Ishikawa (cell line): Measurements from ENCODE around the gene FAT2.

ENCODE experiments used
- CEBPB ChIP-seq: IDR thresholded peaks from 2 replicates; pipeline ENCODE4 v1.6.1; 2012
- CREB1 ChIP-seq: IDR thresholded peaks from 2 replicates; pipeline ENCODE4 v1.6.1; 2012; ENCODE audit warnings: low read depth
- EP300 ChIP-seq: IDR thresholded peaks from 2 replicates; pipeline ENCODE4 v1.6.1; 2012; ENCODE audit warnings: borderline replicate concordance
- FOXM1 ChIP-seq: IDR thresholded peaks from 2 replicates; pipeline ENCODE4 v1.6.1; 2012; ENCODE audit warnings: low read depth, borderline replicate concordance
- MAX ChIP-seq: IDR thresholded peaks from 2 replicates; pipeline ENCODE4 v1.6.1; 2012
- RAD21 ChIP-seq: IDR thresholded peaks from 2 replicates; pipeline ENCODE4 v1.6.1; 2012; ENCODE audit warnings: low read depth
- ZBTB7A ChIP-seq: IDR thresholded peaks from 2 replicates; pipeline ENCODE4 v1.6.1; 2012; ENCODE audit warnings: low read depth
- TF ChIP-seq, protein P1 (sequence below): IDR thresholded peaks from 2 replicates; pipeline ENCODE4 v1.6.1; 2012; ENCODE audit warnings: low read depth, mild to moderate bottlenecking

GRCh38 chr5:151638619-151639018 is 47.5 kb upstream of the FAT2 start:
- TF ChIP-seq, protein P1, sequence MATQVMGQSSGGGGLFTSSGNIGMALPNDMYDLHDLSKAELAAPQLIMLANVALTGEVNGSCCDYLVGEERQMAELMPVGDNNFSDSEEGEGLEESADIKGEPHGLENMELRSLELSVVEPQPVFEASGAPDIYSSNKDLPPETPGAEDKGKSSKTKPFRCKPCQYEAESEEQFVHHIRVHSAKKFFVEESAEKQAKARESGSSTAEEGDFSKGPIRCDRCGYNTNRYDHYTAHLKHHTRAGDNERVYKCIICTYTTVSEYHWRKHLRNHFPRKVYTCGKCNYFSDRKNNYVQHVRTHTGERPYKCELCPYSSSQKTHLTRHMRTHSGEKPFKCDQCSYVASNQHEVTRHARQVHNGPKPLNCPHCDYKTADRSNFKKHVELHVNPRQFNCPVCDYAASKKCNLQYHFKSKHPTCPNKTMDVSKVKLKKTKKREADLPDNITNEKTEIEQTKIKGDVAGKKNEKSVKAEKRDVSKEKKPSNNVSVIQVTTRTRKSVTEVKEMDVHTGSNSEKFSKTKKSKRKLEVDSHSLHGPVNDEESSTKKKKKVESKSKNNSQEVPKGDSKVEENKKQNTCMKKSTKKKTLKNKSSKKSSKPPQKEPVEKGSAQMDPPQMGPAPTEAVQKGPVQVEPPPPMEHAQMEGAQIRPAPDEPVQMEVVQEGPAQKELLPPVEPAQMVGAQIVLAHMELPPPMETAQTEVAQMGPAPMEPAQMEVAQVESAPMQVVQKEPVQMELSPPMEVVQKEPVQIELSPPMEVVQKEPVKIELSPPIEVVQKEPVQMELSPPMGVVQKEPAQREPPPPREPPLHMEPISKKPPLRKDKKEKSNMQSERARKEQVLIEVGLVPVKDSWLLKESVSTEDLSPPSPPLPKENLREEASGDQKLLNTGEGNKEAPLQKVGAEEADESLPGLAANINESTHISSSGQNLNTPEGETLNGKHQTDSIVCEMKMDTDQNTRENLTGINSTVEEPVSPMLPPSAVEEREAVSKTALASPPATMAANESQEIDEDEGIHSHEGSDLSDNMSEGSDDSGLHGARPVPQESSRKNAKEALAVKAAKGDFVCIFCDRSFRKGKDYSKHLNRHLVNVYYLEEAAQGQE: no peak
- TF ChIP-seq CREB1 (no peak), RAD21 (no peak), EP300 (no peak), ZBTB7A (no peak), MAX (no peak), FOXM1 (no peak), CEBPB (peak; percentile 50; the same call in 1 of the 2 replicates)
